ENCODE data around the gene SSBP1. TPM values are rescaled to one million over a fixed set of nuclear protein-coding genes. Genes with fewer than 3 reads are reported as not detected.

Gene SSBP1
- total RNA-seq, 1 donor from 2014 or later: 402 TPM

- no peaks in the 10 kb centered on the region for H3K9me3 ChIP-seq (ENCODE audit: low read depth)
- H3K9me3 Mint-ChIP-seq: no peaks in the 10 kb centered on the region
These were observed 36.1 kb upstream of the SSBP1 start, which contains the start of gene DENND11 for GRCh38 chr7:141702047-141702567. TSS of gene DENND11 (minus strand) at chr7:141702166. CDS start at chr7:141702153, 13 bp downstream.

GRCh38 chr7:141702892-141703291, 35.3 kb upstream of the SSBP1 start:
- Mint-ChIP-seq H3K4me1 (peaks cover 37% of the 10 kb centered on the region), H3K9me3 (no peaks in the 10 kb centered on the region), H3K27ac (no peak overlapping the region), H3K27me3 (ENCODE audit: insufficient read depth, low read depth) (peaks cover 2% of the 10 kb centered on the region), H3K36me3 (no peaks in the 10 kb centered on the region), H3K4me3 (peak overlapping the region; percentile 88)
- no peak for DNase-seq (ENCODE audit: low spot score)
- Histone ChIP-seq H3K4me1 (peaks cover 30% of the 10 kb centered on the region), H3K36me3 (no peaks in the 10 kb centered on the region), H3K27ac (no peak overlapping the region), H4K20me1 (ENCODE audit: low read depth) (peaks cover 19% of the 10 kb centered on the region), H3F3A (ENCODE audit: low read depth) (peaks cover 12% of the 10 kb centered on the region), H3K9ac (no peak overlapping the region), H3K79me2 (ENCODE audit: low read depth) (peaks cover 7% of the 10 kb centered on the region), H3K27me3 (peaks cover 31% of the 10 kb centered on the region), H3K4me2 (no peak overlapping the region), H3K9me3 (ENCODE audit: low read depth) (no peaks in the 10 kb centered on the region), H3K4me3 (no peak overlapping the region), H2AFZ (replicated peaks) (no peak overlapping the region)
- no peak for TF ChIP-seq EZH2phosphoT487 (IDR thresholded peaks at IDR 0.05)
- TF ChIP-seq CTCF (IDR thresholded peaks at IDR 0.05): no peak
- TF ChIP-seq EZH2 (IDR thresholded peaks at IDR 0.05): no peak

More at GRCh38 chr7:141702047-141702567, 36.1 kb upstream of the SSBP1 start, which contains the start of gene DENND11:
- Mint-ChIP-seq H3K27me3 (ENCODE audit: insufficient read depth, low read depth) (peaks cover 2% of the 10 kb centered on the region), H3K36me3 (no peaks in the 10 kb centered on the region), H3K4me1 (peaks cover 43% of the 10 kb centered on the region), H3K27ac (peak within 1 kb of the TSS; percentile 46), H3K4me3 (peak within 1 kb of the TSS; percentile 92)
- peak within 1 kb of the TSS; percentile 89 for H3K4me3 ChIP-seq
- peak within 1 kb of the TSS; percentile 60 for H3K9ac ChIP-seq
- DNase-seq (ENCODE audit: low spot score): peak; percentile 82
- peak within 1 kb of the TSS; percentile 93 for H3K4me2 ChIP-seq
- peak; percentile 32 for TF ChIP-seq EZH2 (IDR thresholded peaks at IDR 0.05)
- no peak for TF ChIP-seq CTCF (IDR thresholded peaks at IDR 0.05)
- no peak within 1 kb of the TSS for H3K27ac ChIP-seq
- peaks cover 12% of the 10 kb centered on the region for H3K79me2 ChIP-seq (ENCODE audit: low read depth)
- H3K4me1 ChIP-seq: peaks cover 30% of the 10 kb centered on the region
- H2AFZ ChIP-seq (replicated peaks): peak within 1 kb of the TSS; percentile 88
- H3K36me3 ChIP-seq: no peaks in the 10 kb centered on the region
- peaks cover 12% of the 10 kb centered on the region for H3F3A ChIP-seq (ENCODE audit: low read depth)
- peaks cover 31% of the 10 kb centered on the region for H3K27me3 ChIP-seq
- H4K20me1 ChIP-seq (ENCODE audit: low read depth): peaks cover 27% of the 10 kb centered on the region

- peaks cover 30% of the 10 kb centered on the region for H3K4me1 Mint-ChIP-seq
- no peaks in the 10 kb centered on the region for H3K9me3 Mint-ChIP-seq
- H2AFZ ChIP-seq (replicated peaks): no peak overlapping the region
- TF ChIP-seq CTCF (IDR thresholded peaks at IDR 0.05) (no peak), EZH2phosphoT487 (IDR thresholded peaks at IDR 0.05) (no peak), EZH2 (IDR thresholded peaks at IDR 0.05) (no peak)
- no peak overlapping the region for H3K27ac Mint-ChIP-seq
- H3K4me3 Mint-ChIP-seq: no peak overlapping the region
- peaks cover 2% of the 10 kb centered on the region for H3K27me3 Mint-ChIP-seq (ENCODE audit: insufficient read depth, low read depth)
- H3K79me2 ChIP-seq (ENCODE audit: low read depth): peaks cover 7% of the 10 kb centered on the region
- no peaks in the 10 kb centered on the region for H3K36me3 Mint-ChIP-seq
- no peak overlapping the region for H3K27ac ChIP-seq
- no peaks in the 10 kb centered on the region for H3K36me3 ChIP-seq
- H3K27me3 ChIP-seq: peaks cover 31% of the 10 kb centered on the region
- no peak overlapping the region for H3K4me3 ChIP-seq
- H3K9ac ChIP-seq: no peak overlapping the region
- H3F3A ChIP-seq (ENCODE audit: low read depth): peaks cover 12% of the 10 kb centered on the region
- H3K4me1 ChIP-seq: peaks cover 30% of the 10 kb centered on the region
- DNase-seq (ENCODE audit: low spot score): no peak
- H3K4me2 ChIP-seq: peak overlapping the region; percentile 48
- peaks cover 13% of the 10 kb centered on the region for H4K20me1 ChIP-seq (ENCODE audit: low read depth)
- no peaks in the 10 kb centered on the region for H3K9me3 ChIP-seq (ENCODE audit: low read depth)
These were observed 34.0 kb upstream of the SSBP1 start for GRCh38 chr7:141704112-141704511.

Data from neural progenitor cell (in vitro differentiated cells).